Neural cell (in vitro differentiated cells): ENCODE measurements around the gene THRB. TPM values are rescaled to one million over a fixed set of nuclear protein-coding genes. Genes with fewer than 3 reads are reported as not detected.

ENCODE experiments used
- H2AFZ ChIP-seq: fragments of 200-600, 300-800 bp; sonication (generic), shearing (Covaris generic); 2 replicates; pipeline ENCODE4 v1.6.0; 2014; ENCODE audit warnings: low read depth, mild to moderate bottlenecking, antibody characterized with exemption, low read length, moderate library complexity
- H3F3A ChIP-seq: fragments of 200-600 bp; shearing (Covaris generic); 2 replicates; pipeline ENCODE4 v1.6.1; 2016; ENCODE audit warnings: mild to moderate bottlenecking, moderate library complexity, mixed read lengths, antibody characterized with exemption, low read length; ENCODE audit not compliant: insufficient read depth, poor library complexity, severe bottlenecking
- H3K27ac ChIP-seq: fragments of 200-600, 300-800 bp; sonication (generic), shearing (Covaris generic); 2 replicates; pipeline ENCODE4 v1.5.1; 2014; ENCODE audit warnings: mild to moderate bottlenecking, low read length, moderate library complexity
- H3K27me3 ChIP-seq: fragments of 300-800, 200-600 bp; sonication (generic), shearing (Covaris generic); 2 replicates; pipeline ENCODE4 v1.6.0; 2014; ENCODE audit warnings: mild to moderate bottlenecking, low read depth, low read length, moderate library complexity; ENCODE audit not compliant: insufficient read depth
- H3K36me3 ChIP-seq: fragments of 300-800, 200-600 bp; sonication (generic), shearing (Covaris generic); 2 replicates; pipeline ENCODE4 v1.5.1; 2014; ENCODE audit warnings: mild to moderate bottlenecking, antibody characterized with exemption, low read length, moderate library complexity; ENCODE audit not compliant: insufficient read depth
- H3K4me2 ChIP-seq: fragments of 300-800, 200-600 bp; sonication (generic), shearing (Covaris generic); 2 replicates; pipeline ENCODE4 v1.6.0; 2014; ENCODE audit warnings: mild to moderate bottlenecking, low read length
- H3K4me3 ChIP-seq: fragments of 300-800, 200-600 bp; sonication (generic), shearing (Covaris generic); 2 replicates; pipeline ENCODE4 v1.5.1; 2014; ENCODE audit warnings: mild to moderate bottlenecking, low read length, moderate library complexity
- H3K79me2 ChIP-seq: fragments of 200-600 bp; shearing (Covaris generic); replicated peaks from 2 replicates; pipeline ENCODE4 v1.6.0; 2014; ENCODE audit warnings: mild to moderate bottlenecking, low read length, moderate library complexity; ENCODE audit not compliant: insufficient read depth
- H3K9ac ChIP-seq: fragments of 300-800, 200-600 bp; sonication (generic), shearing (Covaris generic); 2 replicates; pipeline ENCODE4 v1.6.1; 2016; ENCODE audit warnings: mild to moderate bottlenecking, low read length, mixed read lengths
- H3K9me2 ChIP-seq: fragments of 200-600 bp; shearing (Covaris generic); 2 replicates; pipeline ENCODE4 v1.6.1; 2016; ENCODE audit warnings: mild to moderate bottlenecking, low read length, mixed read lengths; ENCODE audit not compliant: insufficient read depth
- H3K9me3 ChIP-seq: fragments of 200-600, 300-800 bp; sonication (generic), shearing (Covaris generic); 2 replicates; pipeline ENCODE4 v1.6.1; 2016; ENCODE audit warnings: mild to moderate bottlenecking, mixed run types, low read length, moderate library complexity, mixed read lengths
- H4K20me1 ChIP-seq: fragments of 200-600 bp; shearing (Covaris generic); 2 replicates; pipeline ENCODE4 v1.6.1; 2016; ENCODE audit warnings: mild to moderate bottlenecking, mixed run types; ENCODE audit not compliant: insufficient read depth
- CTCF ChIP-seq: fragments of 450-650 bp; IDR thresholded peaks from 2 replicates; pipeline ENCODE4 v1.5.1; 2014; ENCODE audit warnings: antibody characterized with exemption, mild to moderate bottlenecking, moderate library complexity; ENCODE audit not compliant: poor library complexity, severe bottlenecking
- EP300 ChIP-seq: fragments of 450-650 bp; conservative IDR thresholded peaks from 2 replicates; pipeline ENCODE4 v1.6.1; 2014; ENCODE audit warnings: antibody characterized with exemption, mild to moderate bottlenecking, moderate library complexity; ENCODE audit not compliant: poor library complexity, severe bottlenecking
- EZH2 ChIP-seq: fragments of 200-600, 300-800 bp; shearing (Covaris generic), sonication (generic); IDR thresholded peaks from 2 replicates; pipeline ENCODE4 v1.6.1; 2014; ENCODE audit warnings: antibody characterized with exemption, low read length, borderline replicate concordance, mild to moderate bottlenecking; ENCODE audit not compliant: insufficient read depth, poor library complexity, severe bottlenecking
- MXI1 ChIP-seq: fragments of 450-650 bp; conservative IDR thresholded peaks from 2 replicates; pipeline ENCODE4 v1.6.1; 2014; ENCODE audit warnings: antibody characterized with exemption, mild to moderate bottlenecking; ENCODE audit not compliant: poor library complexity, severe bottlenecking
- POLR2AphosphoS5 ChIP-seq: IDR thresholded peaks from 2 replicates; pipeline ENCODE4 v1.6.1; 2012
- RAD21 ChIP-seq: fragments of 450-650 bp; conservative IDR thresholded peaks from 2 replicates; pipeline ENCODE4 v1.6.1; 2014; ENCODE audit warnings: antibody characterized with exemption, mild to moderate bottlenecking, moderate library complexity
- SMC3 ChIP-seq: fragments of 450-650 bp; conservative IDR thresholded peaks from 2 replicates; pipeline ENCODE4 v1.6.1; 2014; ENCODE audit warnings: antibody characterized with exemption, mild to moderate bottlenecking, moderate library complexity; ENCODE audit not compliant: poor library complexity
- TAF1 ChIP-seq: IDR thresholded peaks from 2 replicates; pipeline ENCODE4 v1.6.1; 2012; ENCODE audit warnings: low read depth
- polyA plus RNA-seq: library from polyadenylated mRNA; depleted of rRNA; stranded (reverse); fragments of >200 nt; gene quantifications from 2 replicates; pipeline ENCODE4 v1.2.3, GENCODE V29; 2014
- TF ChIP-seq, protein P1 (sequence below): IDR thresholded peaks from 2 replicates; pipeline ENCODE4 v1.6.1; 2012; ENCODE audit warnings: borderline replicate concordance

The THRB gene
- polyA plus RNA-seq, 1 donor from 2014 or later: 1.7 TPM

GRCh38 chr3:24235121-24235520, 259.5 kb downstream of the THRB start:
- H4K20me1 ChIP-seq: no peaks in the 10 kb centered on the region
- H2AFZ ChIP-seq: no peak overlapping the region
- H3K36me3 ChIP-seq: no peaks in the 10 kb centered on the region
- no peak overlapping the region for H3K27ac ChIP-seq
- H3K9ac ChIP-seq: no peak overlapping the region
- no peaks in the 10 kb centered on the region for H3K27me3 ChIP-seq
- no peaks in the 10 kb centered on the region for H3K79me2 ChIP-seq
- TF ChIP-seq TAF1: no peak
- no peak for TF ChIP-seq CTCF
- TF ChIP-seq POLR2AphosphoS5: no peak
- TF ChIP-seq RAD21: no peak
- TF ChIP-seq SMC3: no peak
- TF ChIP-seq MXI1: no peak
- TF ChIP-seq, protein P1, sequence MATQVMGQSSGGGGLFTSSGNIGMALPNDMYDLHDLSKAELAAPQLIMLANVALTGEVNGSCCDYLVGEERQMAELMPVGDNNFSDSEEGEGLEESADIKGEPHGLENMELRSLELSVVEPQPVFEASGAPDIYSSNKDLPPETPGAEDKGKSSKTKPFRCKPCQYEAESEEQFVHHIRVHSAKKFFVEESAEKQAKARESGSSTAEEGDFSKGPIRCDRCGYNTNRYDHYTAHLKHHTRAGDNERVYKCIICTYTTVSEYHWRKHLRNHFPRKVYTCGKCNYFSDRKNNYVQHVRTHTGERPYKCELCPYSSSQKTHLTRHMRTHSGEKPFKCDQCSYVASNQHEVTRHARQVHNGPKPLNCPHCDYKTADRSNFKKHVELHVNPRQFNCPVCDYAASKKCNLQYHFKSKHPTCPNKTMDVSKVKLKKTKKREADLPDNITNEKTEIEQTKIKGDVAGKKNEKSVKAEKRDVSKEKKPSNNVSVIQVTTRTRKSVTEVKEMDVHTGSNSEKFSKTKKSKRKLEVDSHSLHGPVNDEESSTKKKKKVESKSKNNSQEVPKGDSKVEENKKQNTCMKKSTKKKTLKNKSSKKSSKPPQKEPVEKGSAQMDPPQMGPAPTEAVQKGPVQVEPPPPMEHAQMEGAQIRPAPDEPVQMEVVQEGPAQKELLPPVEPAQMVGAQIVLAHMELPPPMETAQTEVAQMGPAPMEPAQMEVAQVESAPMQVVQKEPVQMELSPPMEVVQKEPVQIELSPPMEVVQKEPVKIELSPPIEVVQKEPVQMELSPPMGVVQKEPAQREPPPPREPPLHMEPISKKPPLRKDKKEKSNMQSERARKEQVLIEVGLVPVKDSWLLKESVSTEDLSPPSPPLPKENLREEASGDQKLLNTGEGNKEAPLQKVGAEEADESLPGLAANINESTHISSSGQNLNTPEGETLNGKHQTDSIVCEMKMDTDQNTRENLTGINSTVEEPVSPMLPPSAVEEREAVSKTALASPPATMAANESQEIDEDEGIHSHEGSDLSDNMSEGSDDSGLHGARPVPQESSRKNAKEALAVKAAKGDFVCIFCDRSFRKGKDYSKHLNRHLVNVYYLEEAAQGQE: no peak
- no peak overlapping the region for H3K4me2 ChIP-seq
- no peaks in the 10 kb centered on the region for H3K9me2 ChIP-seq
- no peak overlapping the region for H3K4me3 ChIP-seq
- no peaks in the 10 kb centered on the region for H3F3A ChIP-seq
- H3K9me3 ChIP-seq: no peaks in the 10 kb centered on the region

DNA sequence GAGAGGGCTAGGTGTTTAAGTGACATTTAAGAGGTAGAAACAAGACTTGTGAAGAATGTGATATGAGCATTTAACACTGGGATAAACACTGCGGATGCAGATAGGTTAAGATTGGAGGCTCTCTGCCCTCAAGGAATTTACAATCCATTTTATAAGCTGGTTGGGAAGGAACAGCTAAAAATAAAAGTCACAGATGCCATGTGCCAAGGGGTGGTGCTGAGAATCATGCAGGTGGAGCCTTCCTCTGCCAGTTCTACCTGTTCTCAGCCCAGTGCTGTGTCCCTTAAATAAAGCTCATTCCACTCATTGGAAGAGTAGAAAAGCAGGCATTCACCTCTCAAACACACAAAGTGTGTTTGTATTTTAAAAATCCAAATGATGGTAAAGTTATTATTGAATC, 261.9 kb downstream of the THRB start:
- Histone ChIP-seq H3K4me2 (no peak overlapping the region), H4K20me1 (no peaks in the 10 kb centered on the region), H3K9ac (no peak overlapping the region), H3K27me3 (no peaks in the 10 kb centered on the region), H2AFZ (no peak overlapping the region), H3K79me2 (no peaks in the 10 kb centered on the region), H3K4me3 (no peak overlapping the region), H3K36me3 (no peaks in the 10 kb centered on the region), H3F3A (no peaks in the 10 kb centered on the region), H3K27ac (no peak overlapping the region), H3K9me3 (no peaks in the 10 kb centered on the region), H3K9me2 (no peaks in the 10 kb centered on the region)
- TF ChIP-seq EZH2 (no peak), POLR2AphosphoS5 (no peak), SMC3 (no peak), RAD21 (no peak), CTCF (no peak), TAF1 (no peak), MXI1 (no peak), EP300 (no peak)
- TF ChIP-seq, protein P1: no peak
